HepG2 (cell line): ENCODE results near the gene A4GNT. TPM values are rescaled to one million over a fixed set of nuclear protein-coding genes. Genes with fewer than 3 reads are reported as not detected.

ENCODE experiments used
- ATAC-seq: fragments of 200-7000 bp; cut with Tn5 transposase; 3 replicates; pipeline ENCODE4 v1.9.1; 2020; ENCODE audit warnings: mild to moderate bottlenecking, moderate library complexity
- BruUV-seq: library from RNA; stranded (reverse); fragments of 400-500 nt; replicated peaks from 2 replicates; lab custom pipeline; 2021; lab: Mats Ljungman, UMichigan
- CTCF ChIA-PET: fragments of 300-600 bp; formaldehyde crosslinking; extraction: SDS; loops from one replicate; lab custom pipeline; 2021; ENCODE audit warnings: low total read pairs, inconsistent platforms, low intra/inter-chr PET ratio; lab: Yijun Ruan, JAX
- POLR2A ChIA-PET: fragments of 350-600 bp; sonication (Branson Sonifier 250); formaldehyde crosslinking; loops from one replicate; lab custom pipeline; 2020; ENCODE audit warnings: antibody characterized with exemption, inconsistent platforms; lab: Yijun Ruan, JAX
- DNase-seq: peaks from one replicate; pipeline ENCODE4 v3.0.0-alpha.2; 2015; ENCODE audit warnings: low spot score
- FAIRE-seq: peaks from 3 replicates; lab custom pipeline; 2011; peaks lifted over from hg19 to GRCh38; lab: Jason Lieb, UNC
- H2AFZ ChIP-seq: one replicate; pipeline ENCODE4 v1.6.1; 2011; ENCODE audit warnings: low read length, inconsistent platforms
- H3K27ac ChIP-seq: fragments of 300-600 bp; 3 replicates; pipeline ENCODE4 v1.8.0; 2011; ENCODE audit warnings: mixed run types, mild to moderate bottlenecking, mixed read lengths, low read length, inconsistent platforms; ENCODE audit not compliant: insufficient read depth; ENCODE audit errors: extremely low read length
- H3K27me3 ChIP-seq, 2 experiments: fragments of 200-600 bp in 1 of 2; 2 replicates in 1 of 2; 3 replicates in 1 of 2; pipeline versions ENCODE4 v1.6.0 to v1.8.0; 2011; ENCODE audit warnings: low read length in 2 of 2, mild to moderate bottlenecking in 2 of 2, moderate library complexity in 2 of 2, inconsistent platforms in 1 of 2; ENCODE audit not compliant: insufficient read depth in 2 of 2, control insufficient read depth in 1 of 2
- H3K36me3 ChIP-seq, 2 experiments: fragments of 200-600 bp in 1 of 2; replicated peaks in 1 of 2; 2 replicates in 1 of 2; 3 replicates in 1 of 2; pipeline versions ENCODE4 v1.5.1 to v1.8.0; 2011; ENCODE audit warnings: low read length in 2 of 2, inconsistent platforms in 1 of 2; ENCODE audit not compliant: insufficient read depth in 2 of 2, control insufficient read depth in 1 of 2
- H3K4me1 ChIP-seq: 2 replicates; pipeline ENCODE4 v1.5.1; 2012; ENCODE audit warnings: low read length, inconsistent platforms; ENCODE audit not compliant: insufficient read depth
- H3K4me2 ChIP-seq: 2 replicates; pipeline ENCODE4 v1.6.0; 2011; ENCODE audit warnings: low read depth, low read length, inconsistent platforms
- H3K4me3 ChIP-seq, 3 experiments: fragments of 200-600 bp in 1 of 3; sonication (generic), shearing (Covaris generic) in 1 of 3; replicated peaks in 1 of 3; 2 replicates each; pipeline ENCODE4 v1.5.1; 2011 to 2016; ENCODE audit warnings: low read length in 3 of 3, inconsistent platforms in 2 of 3, low read depth in 2 of 3, mild to moderate bottlenecking in 2 of 3, control low read depth in 1 of 3, mixed read lengths in 1 of 3; ENCODE audit not compliant: insufficient read depth in 1 of 3
- H3K79me2 ChIP-seq: one replicate; pipeline ENCODE4 v1.6.1; 2011; ENCODE audit warnings: low read length, inconsistent platforms; ENCODE audit not compliant: insufficient read depth
- H3K9ac ChIP-seq: 2 replicates; pipeline ENCODE4 v1.6.0; 2011; ENCODE audit warnings: mild to moderate bottlenecking, low read depth, low read length, inconsistent platforms; ENCODE audit not compliant: insufficient read depth
- H3K9me3 ChIP-seq: 2 replicates; pipeline ENCODE4 v1.5.1; 2012; ENCODE audit warnings: mild to moderate bottlenecking, low read length
- H4K20me1 ChIP-seq: 2 replicates; pipeline ENCODE4 v1.6.0; 2011; ENCODE audit warnings: inconsistent platforms, mild to moderate bottlenecking, low read length, moderate library complexity; ENCODE audit not compliant: insufficient read depth
- FOXM1 ChIP-seq: sonication (generic); formaldehyde crosslinking; IDR thresholded peaks from 2 replicates; pipeline ENCODE4 v1.5.0; 2020; ENCODE audit warnings: missing genetic modification reagents
- LCORL ChIP-seq, 2 experiments: fragments of 450-650 bp in 1 of 2; sonication (generic) in 1 of 2; formaldehyde crosslinking in 1 of 2; IDR thresholded peaks; 2 replicates each; pipeline versions ENCODE4 v1.5.0 to v1.6.1; 2017 to 2020; ENCODE audit warnings: antibody characterized with exemption in 1 of 2, missing genetic modification reagents in 1 of 2
- THYN1 ChIP-seq: sonication (generic); formaldehyde crosslinking; IDR thresholded peaks from 2 replicates; pipeline ENCODE4 v1.8.1; 2023; ENCODE audit warnings: low read depth, mild to moderate bottlenecking, moderate library complexity, missing genetic modification reagents, borderline replicate concordance
- ZNF12 ChIP-seq: sonication (generic); formaldehyde crosslinking; IDR thresholded peaks from 2 replicates; pipeline ENCODE4 v1.5.0; 2020; ENCODE audit warnings: missing genetic modification reagents
- ZNF20 ChIP-seq: sonication (generic); formaldehyde crosslinking; IDR thresholded peaks from 2 replicates; pipeline ENCODE4 v1.4.0; 2020; ENCODE audit warnings: mild to moderate bottlenecking, moderate library complexity, missing genetic modification reagents
- ZNF781 ChIP-seq: sonication (generic); formaldehyde crosslinking; IDR thresholded peaks from 2 replicates; pipeline ENCODE4 v1.5.1; 2020; ENCODE audit warnings: borderline replicate concordance, mild to moderate bottlenecking, missing genetic modification reagents; ENCODE audit errors: not compliant biosample characterization
- whole genome bisulfite sequencing: methylation state at CpG from one replicate; pipeline ENCODE4 v1.1.6; 2017; ENCODE audit warnings: low lambda C conversion rate; 5-methylcytosine and 5-hydroxymethylcytosine counted together
- in situ Hi-C: cut with HindIII; loops from 2 replicates; pipeline ENCODE4 v1.10.0; 2017; ENCODE audit warnings: low pct_unique_long_range_greater_than_20kb; ENCODE audit not compliant: extremely low pct_ligation_motif_present
- intact Hi-C: fragments of 100-400 bp; cut with micrococcal nuclease; formaldehyde crosslinking; loops from one replicate; pipeline ENCODE4 v1.10.0; 2022; ENCODE audit not compliant: unreplicated experiment
- polyA plus RNA-seq, 8 experiments: library from polyadenylated mRNA; depleted of rRNA in 3 of 8; stranded (reverse) in 7 of 8; unstranded in 1 of 8; fragments of >200 nt; fragmentation: Illumina TruSeq in 4 of 8; extraction: Trizol in 4 of 8; gene quantifications; 2 replicates each; pipeline versions ENCODE4 v1.2.1 to v1.2.3, GENCODE V29; 2011 to 2016; ENCODE audit warnings: low read depth in 4 of 8, missing spikeins in 1 of 8, mixed read lengths in 1 of 8; ENCODE audit not compliant: insufficient read depth in 1 of 8
- total RNA-seq, 5 experiments: library from RNA; depleted of rRNA; stranded (reverse); fragments of >200 nt; fragmentation: Illumina TruSeq; extraction: Trizol; gene quantifications; 2 replicates each; pipeline ENCODE4 v1.2.3, GENCODE V29; 2016; ENCODE audit warnings: low read depth in 1 of 5
- TF ChIP-seq, protein P1 (sequence below): sonication (generic); formaldehyde crosslinking; IDR thresholded peaks from 2 replicates; pipeline ENCODE4 v1.4.0; 2020; ENCODE audit warnings: missing genetic modification reagents
- TF ChIP-seq, protein P2 (sequence below): sonication (generic); formaldehyde crosslinking; IDR thresholded peaks from one replicate; pipeline ENCODE4 v1.5.1; 2020; ENCODE audit warnings: mild to moderate bottlenecking, missing genetic modification reagents; ENCODE audit errors: not compliant biosample characterization
- TF ChIP-seq, protein P3 (sequence below): IDR thresholded peaks from 2 replicates; pipeline ENCODE4 v1.6.1; 2016; ENCODE audit warnings: low read depth, borderline replicate concordance

A4GNT gene
- total and polyA plus RNA-seq, 2 of the 13 experiments (the other 11 are each of a cell fraction or from before 2014, with no cell fraction given) = not detected

DNA sequence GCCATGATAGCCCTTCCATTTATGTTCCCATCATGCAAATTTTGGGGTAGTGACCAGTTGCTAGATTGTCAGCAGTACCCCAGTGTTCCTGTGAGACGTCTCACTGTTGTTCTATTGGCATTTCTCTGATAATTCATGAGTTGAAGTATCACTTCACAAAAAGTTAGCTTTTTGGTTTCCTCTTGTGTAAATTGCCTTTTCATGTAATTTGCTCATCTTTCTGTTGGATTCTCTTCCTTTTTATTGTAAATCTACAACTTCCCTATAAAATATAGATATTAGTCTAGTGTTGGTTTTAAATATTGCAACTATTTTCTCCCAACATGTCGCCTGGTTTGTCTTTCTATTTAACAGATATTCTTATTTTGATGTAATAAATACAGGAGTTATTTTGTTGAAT, 7.5 kb upstream of the A4GNT start:
- intact Hi-C loops (loop anchor here (5.0 kb wide), 1 partner anchor 892 kb away; no protein-coding TSS in a partner anchor), in situ Hi-C loops (no loop called here)
- ATAC-seq (no peak), FAIRE-seq (no peak), DNase-seq (no peak)
- Histone ChIP-seq H3K4me1 (0 out of 2 replicates have a peak, but pooled peaks cover 9% of the 10 kb centered on the region), H3K27ac (no peak overlapping the region), H3K4me3 (no peak overlapping the region), H3K27me3 (no peaks in the 10 kb centered on the region), H3K9me3 (no peaks in the 10 kb centered on the region), H3K4me2 (no peak overlapping the region), H3K9ac (no peak overlapping the region), H3K36me3 (no peaks in the 10 kb centered on the region), H3K79me2 (no peaks in the 10 kb centered on the region), H2AFZ (no peak overlapping the region), H4K20me1 (no peaks in the 10 kb centered on the region)
- no TSS peak for BruUV-seq
- CTCF ChIA-PET = no interaction called here
- no peak for TF ChIP-seq FOXM1 (CRISPR knock-in tag)
- TF ChIP-seq ZNF12 (CRISPR knock-in tag) = no peak
- TF ChIP-seq, protein P1, sequence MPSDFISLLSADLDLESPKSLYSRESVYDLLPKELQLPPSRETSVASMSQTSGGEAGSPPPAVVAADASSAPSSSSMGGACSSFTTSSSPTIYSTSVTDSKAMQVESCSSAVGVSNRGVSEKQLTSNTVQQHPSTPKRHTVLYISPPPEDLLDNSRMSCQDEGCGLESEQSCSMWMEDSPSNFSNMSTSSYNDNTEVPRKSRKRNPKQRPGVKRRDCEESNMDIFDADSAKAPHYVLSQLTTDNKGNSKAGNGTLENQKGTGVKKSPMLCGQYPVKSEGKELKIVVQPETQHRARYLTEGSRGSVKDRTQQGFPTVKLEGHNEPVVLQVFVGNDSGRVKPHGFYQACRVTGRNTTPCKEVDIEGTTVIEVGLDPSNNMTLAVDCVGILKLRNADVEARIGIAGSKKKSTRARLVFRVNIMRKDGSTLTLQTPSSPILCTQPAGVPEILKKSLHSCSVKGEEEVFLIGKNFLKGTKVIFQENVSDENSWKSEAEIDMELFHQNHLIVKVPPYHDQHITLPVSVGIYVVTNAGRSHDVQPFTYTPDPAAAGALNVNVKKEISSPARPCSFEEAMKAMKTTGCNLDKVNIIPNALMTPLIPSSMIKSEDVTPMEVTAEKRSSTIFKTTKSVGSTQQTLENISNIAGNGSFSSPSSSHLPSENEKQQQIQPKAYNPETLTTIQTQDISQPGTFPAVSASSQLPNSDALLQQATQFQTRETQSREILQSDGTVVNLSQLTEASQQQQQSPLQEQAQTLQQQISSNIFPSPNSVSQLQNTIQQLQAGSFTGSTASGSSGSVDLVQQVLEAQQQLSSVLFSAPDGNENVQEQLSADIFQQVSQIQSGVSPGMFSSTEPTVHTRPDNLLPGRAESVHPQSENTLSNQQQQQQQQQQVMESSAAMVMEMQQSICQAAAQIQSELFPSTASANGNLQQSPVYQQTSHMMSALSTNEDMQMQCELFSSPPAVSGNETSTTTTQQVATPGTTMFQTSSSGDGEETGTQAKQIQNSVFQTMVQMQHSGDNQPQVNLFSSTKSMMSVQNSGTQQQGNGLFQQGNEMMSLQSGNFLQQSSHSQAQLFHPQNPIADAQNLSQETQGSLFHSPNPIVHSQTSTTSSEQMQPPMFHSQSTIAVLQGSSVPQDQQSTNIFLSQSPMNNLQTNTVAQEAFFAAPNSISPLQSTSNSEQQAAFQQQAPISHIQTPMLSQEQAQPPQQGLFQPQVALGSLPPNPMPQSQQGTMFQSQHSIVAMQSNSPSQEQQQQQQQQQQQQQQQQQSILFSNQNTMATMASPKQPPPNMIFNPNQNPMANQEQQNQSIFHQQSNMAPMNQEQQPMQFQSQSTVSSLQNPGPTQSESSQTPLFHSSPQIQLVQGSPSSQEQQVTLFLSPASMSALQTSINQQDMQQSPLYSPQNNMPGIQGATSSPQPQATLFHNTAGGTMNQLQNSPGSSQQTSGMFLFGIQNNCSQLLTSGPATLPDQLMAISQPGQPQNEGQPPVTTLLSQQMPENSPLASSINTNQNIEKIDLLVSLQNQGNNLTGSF (CRISPR knock-in tag) = no peak
- TF ChIP-seq, protein P2, sequence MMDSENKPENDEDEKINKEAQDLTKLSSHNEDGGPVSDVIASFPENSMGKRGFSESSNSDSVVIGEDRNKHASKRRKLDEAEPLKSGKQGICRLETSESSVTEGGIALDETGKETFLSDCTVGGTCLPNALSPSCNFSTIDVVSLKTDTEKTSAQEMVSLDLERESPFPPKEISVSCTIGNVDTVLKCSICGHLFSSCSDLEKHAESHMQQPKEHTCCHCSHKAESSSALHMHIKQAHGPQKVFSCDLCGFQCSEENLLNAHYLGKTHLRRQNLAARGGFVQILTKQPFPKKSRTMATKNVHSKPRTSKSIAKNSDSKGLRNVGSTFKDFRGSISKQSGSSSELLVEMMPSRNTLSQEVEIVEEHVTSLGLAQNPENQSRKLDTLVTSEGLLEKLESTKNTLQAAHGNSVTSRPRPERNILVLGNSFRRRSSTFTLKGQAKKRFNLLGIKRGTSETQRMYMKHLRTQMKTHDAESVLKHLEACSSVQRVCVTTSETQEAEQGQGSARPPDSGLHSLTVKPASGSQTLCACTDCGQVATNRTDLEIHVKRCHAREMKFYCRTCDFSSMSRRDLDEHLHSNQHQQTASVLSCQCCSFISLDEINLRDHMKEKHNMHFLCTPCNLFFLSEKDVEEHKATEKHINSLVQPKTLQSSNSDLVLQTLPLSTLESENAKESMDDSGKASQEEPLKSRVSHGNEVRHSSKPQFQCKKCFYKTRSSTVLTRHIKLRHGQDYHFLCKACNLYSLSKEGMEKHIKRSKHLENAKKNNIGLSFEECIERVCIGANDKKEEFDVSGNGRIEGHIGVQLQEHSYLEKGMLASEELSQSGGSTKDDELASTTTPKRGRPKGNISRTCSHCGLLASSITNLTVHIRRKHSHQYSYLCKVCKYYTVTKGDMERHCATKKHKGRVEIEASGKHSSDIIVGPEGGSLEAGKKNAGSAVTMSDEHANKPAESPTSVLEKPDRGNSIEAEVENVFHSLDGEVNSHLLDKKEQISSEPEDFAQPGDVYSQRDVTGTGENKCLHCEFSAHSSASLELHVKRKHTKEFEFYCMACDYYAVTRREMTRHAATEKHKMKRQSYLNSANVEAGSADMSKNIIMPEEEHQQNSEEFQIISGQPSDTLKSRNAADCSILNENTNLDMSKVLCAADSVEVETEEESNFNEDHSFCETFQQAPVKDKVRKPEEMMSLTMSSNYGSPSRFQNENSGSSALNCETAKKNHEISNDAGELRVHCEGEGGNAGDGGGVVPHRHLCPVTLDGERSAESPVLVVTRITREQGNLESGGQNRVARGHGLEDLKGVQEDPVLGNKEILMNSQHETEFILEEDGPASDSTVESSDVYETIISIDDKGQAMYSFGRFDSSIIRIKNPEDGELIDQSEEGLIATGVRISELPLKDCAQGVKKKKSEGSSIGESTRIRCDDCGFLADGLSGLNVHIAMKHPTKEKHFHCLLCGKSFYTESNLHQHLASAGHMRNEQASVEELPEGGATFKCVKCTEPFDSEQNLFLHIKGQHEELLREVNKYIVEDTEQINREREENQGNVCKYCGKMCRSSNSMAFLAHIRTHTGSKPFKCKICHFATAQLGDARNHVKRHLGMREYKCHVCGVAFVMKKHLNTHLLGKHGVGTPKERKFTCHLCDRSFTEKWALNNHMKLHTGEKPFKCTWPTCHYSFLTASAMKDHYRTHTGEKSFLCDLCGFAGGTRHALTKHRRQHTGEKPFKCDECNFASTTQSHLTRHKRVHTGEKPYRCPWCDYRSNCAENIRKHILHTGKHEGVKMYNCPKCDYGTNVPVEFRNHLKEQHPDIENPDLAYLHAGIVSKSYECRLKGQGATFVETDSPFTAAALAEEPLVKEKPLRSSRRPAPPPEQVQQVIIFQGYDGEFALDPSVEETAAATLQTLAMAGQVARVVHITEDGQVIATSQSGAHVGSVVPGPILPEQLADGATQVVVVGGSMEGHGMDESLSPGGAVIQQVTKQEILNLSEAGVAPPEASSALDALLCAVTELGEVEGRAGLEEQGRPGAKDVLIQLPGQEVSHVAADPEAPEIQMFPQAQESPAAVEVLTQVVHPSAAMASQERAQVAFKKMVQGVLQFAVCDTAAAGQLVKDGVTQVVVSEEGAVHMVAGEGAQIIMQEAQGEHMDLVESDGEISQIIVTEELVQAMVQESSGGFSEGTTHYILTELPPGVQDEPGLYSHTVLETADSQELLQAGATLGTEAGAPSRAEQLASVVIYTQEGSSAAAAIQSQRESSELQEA = no peak
- TF ChIP-seq ZNF781 (CRISPR knock-in tag) = no peak
- TF ChIP-seq ZNF20 = no peak
- TF ChIP-seq THYN1 (CRISPR knock-in tag) = no peak
- TF ChIP-seq, protein P3, sequence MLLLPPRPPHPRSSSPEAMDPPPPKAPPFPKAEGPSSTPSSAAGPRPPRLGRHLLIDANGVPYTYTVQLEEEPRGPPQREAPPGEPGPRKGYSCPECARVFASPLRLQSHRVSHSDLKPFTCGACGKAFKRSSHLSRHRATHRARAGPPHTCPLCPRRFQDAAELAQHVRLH (CRISPR knock-in tag) = no peak
- no peak for TF ChIP-seq LCORL (IDR thresholded peaks at IDR 0.05)
- no peak for TF ChIP-seq LCORL (CRISPR knock-in tag; IDR thresholded peaks at IDR 0.05)
- WGBS = 3% methylated on average over 2 of the region's 2 CpGs
- POLR2A ChIA-PET = no interaction called here
